Progenitor cell of endocrine pancreas (in vitro differentiated cells): ENCODE results near the gene PRDM1. TPM values are rescaled to one million over a fixed set of nuclear protein-coding genes. Genes with fewer than 3 reads are reported as not detected.

ENCODE experiments used
- DNase-seq: peaks from one replicate; pipeline ENCODE4 v3.0.0; 2021; ENCODE audit warnings: low spot score; ENCODE audit not compliant: unreplicated experiment
- H3K27ac Mint-ChIP-seq: 2 replicates; pipeline ENCODE4 v1.8.0; 2021; ENCODE audit warnings: mild to moderate bottlenecking, moderate library complexity, mixed read lengths
- H3K27me3 Mint-ChIP-seq: 2 replicates; pipeline ENCODE4 v1.8.0; 2021; ENCODE audit warnings: mixed read lengths
- H3K36me3 Mint-ChIP-seq: 2 replicates; pipeline ENCODE4 v1.8.0; 2022; ENCODE audit warnings: mixed read lengths; ENCODE audit not compliant: insufficient read depth
- H3K4me1 Mint-ChIP-seq: 2 replicates; pipeline ENCODE4 v1.8.0; 2021; ENCODE audit warnings: low read depth, mixed read lengths
- H3K4me3 Mint-ChIP-seq: 2 replicates; pipeline ENCODE4 v1.8.0; 2021; ENCODE audit warnings: low read depth, mild to moderate bottlenecking, moderate library complexity, mixed read lengths
- H3K9me3 Mint-ChIP-seq: 2 replicates; pipeline ENCODE4 v1.8.0; 2021; ENCODE audit warnings: low read depth, mixed read lengths
- total RNA-seq: library from RNA; stranded (reverse); gene quantifications from 2 replicates; pipeline ENCODE4 v1.2.1, GENCODE V29; 2021
- TF ChIP-seq, protein P1 (sequence below): fragments of 200-600 bp; sonication (generic); IDR thresholded peaks from one replicate; pipeline ENCODE4 v1.5.0; 2021; ENCODE audit warnings: antibody characterized with exemption, mild to moderate bottlenecking; ENCODE audit not compliant: unreplicated experiment

The PRDM1 gene
- total RNA-seq, 1 donor from 2014 or later: 4.3 TPM

- Mint-ChIP-seq H3K4me3 (no peak overlapping the region), H3K9me3 (no peaks in the 10 kb centered on the region), H3K4me1 (no peaks in the 10 kb centered on the region), H3K27ac (no peak overlapping the region), H3K27me3 (peaks cover 14% of the 10 kb centered on the region), H3K36me3 (no peaks in the 10 kb centered on the region)
- TF ChIP-seq, protein P1, sequence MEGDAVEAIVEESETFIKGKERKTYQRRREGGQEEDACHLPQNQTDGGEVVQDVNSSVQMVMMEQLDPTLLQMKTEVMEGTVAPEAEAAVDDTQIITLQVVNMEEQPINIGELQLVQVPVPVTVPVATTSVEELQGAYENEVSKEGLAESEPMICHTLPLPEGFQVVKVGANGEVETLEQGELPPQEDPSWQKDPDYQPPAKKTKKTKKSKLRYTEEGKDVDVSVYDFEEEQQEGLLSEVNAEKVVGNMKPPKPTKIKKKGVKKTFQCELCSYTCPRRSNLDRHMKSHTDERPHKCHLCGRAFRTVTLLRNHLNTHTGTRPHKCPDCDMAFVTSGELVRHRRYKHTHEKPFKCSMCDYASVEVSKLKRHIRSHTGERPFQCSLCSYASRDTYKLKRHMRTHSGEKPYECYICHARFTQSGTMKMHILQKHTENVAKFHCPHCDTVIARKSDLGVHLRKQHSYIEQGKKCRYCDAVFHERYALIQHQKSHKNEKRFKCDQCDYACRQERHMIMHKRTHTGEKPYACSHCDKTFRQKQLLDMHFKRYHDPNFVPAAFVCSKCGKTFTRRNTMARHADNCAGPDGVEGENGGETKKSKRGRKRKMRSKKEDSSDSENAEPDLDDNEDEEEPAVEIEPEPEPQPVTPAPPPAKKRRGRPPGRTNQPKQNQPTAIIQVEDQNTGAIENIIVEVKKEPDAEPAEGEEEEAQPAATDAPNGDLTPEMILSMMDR: no peak
- DNase-seq: no peak
These were observed 52.0 kb downstream of the PRDM1 start for GRCh38 chr6:106138151-106138550.

DNA sequence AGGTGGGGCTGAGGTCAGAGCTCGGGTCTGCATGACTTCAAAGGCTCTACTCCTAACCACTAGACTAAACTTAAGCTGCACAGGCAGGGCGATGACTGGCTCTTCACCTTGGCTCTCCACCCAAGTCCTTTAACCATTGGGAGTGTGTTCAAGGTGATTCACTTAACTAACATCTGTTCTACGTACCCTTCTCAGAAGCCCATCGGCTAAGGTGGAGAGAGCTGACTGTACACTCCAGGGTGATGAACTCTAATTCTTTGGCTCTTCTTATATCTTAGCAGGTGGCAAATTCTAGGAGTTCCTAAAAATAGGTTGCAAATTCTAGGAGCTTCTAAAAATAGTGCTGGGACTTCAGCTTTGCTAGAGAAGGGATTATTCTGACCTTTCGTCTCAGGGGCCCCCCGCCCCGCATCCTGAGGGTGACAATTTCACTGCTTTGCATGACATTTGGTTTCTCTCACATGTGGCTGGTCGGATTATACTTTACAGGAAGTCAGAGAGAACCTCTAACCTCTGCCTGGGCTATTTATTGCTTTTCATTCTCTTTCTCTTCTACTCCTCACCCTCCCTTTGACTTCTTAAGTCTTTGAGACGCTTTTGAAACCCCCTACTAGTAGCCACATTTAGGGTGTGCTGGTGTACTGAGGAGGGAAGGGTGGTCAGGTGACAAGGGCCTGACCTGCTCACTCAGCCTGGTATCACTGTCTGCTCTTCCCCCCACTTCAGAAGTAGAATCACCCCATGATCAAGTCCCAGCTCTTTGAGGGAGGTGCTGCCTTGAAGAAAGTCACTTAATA lies 55.5 kb downstream of the PRDM1 start:
- H3K27me3 Mint-ChIP-seq: peaks cover 21% of the 10 kb centered on the region

DNA sequence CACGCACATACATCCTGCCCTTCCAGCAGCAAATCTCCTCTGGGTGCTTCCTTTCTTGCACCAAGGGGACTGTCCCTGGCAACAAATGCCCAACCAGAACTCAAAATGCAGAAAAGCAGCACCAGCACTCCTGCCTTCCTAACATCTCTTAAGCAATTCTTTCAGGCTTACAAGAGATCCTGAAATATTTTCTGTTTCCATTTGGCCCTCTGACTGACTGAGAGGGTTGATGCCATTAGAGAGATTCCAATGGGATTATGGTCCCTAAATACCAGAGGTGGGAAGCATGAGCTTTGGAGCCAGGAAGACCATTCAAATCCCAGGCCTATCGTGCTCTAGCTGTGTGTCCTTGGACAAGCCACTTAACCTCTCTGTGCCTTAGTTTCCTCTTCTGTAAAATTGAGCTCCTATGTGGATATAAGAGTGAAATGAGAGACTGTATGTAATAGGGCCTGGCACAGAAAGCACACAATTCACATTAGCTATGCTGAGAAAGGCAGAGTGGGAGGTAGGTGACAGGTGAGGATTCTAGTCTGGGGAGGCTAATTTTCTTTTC lies 56.8 kb downstream of the PRDM1 start:
- no peak for DNase-seq
- Mint-ChIP-seq H3K27me3 (peaks cover 20% of the 10 kb centered on the region), H3K4me3 (no peak overlapping the region), H3K36me3 (no peaks in the 10 kb centered on the region), H3K4me1 (peaks cover 9% of the 10 kb centered on the region), H3K9me3 (no peaks in the 10 kb centered on the region), H3K27ac (no peak overlapping the region)
- TF ChIP-seq, protein P1: no peak

More for the DNA sequence above, 55.5 kb downstream of the PRDM1 start:
- DNase-seq: no peak
- Mint-ChIP-seq H3K4me1 (peaks cover 7% of the 10 kb centered on the region), H3K27ac (no peak overlapping the region), H3K9me3 (no peaks in the 10 kb centered on the region), H3K36me3 (no peaks in the 10 kb centered on the region), H3K4me3 (no peak overlapping the region)
- TF ChIP-seq, protein P1: no peak

GRCh38 chr6:106143665-106144064 lies 57.5 kb downstream of the PRDM1 start:
- Mint-ChIP-seq H3K27ac (no peak overlapping the region), H3K4me1 (peaks cover 9% of the 10 kb centered on the region), H3K4me3 (no peak overlapping the region), H3K27me3 (peaks cover 19% of the 10 kb centered on the region), H3K36me3 (no peaks in the 10 kb centered on the region), H3K9me3 (no peaks in the 10 kb centered on the region)
- DNase-seq: no peak
- TF ChIP-seq, protein P1: no peak

GRCh38 chr6:106145144-106145543 lies 59.0 kb downstream of the PRDM1 start:
- Mint-ChIP-seq H3K4me1 (peaks cover 9% of the 10 kb centered on the region), H3K27me3 (peaks cover 25% of the 10 kb centered on the region), H3K27ac (no peak overlapping the region), H3K36me3 (no peaks in the 10 kb centered on the region), H3K4me3 (no peak overlapping the region), H3K9me3 (no peaks in the 10 kb centered on the region)
- no peak for DNase-seq
- TF ChIP-seq, protein P1: no peak
